Stomach smooth muscle (tissue), 2 donors: Measurements from ENCODE around the gene PECR.

Experiments used
- H3K27ac ChIP-seq: one replicate; pipeline ENCODE4 v1.7.0; 2013; ENCODE audit warnings: mild to moderate bottlenecking, low read length, inconsistent platforms
- H3K27me3 ChIP-seq, 2 donors: one replicate each; pipeline ENCODE4 v1.7.0; 2013; ENCODE audit warnings: low read length in 2 of 2; ENCODE audit not compliant: insufficient read depth in 2 of 2, control insufficient read depth in 1 of 2
- H3K36me3 ChIP-seq, 2 donors: one replicate each; pipeline ENCODE4 v1.7.0; 2013; ENCODE audit warnings: low read length in 2 of 2; ENCODE audit not compliant: control insufficient read depth in 2 of 2, insufficient read depth in 2 of 2
- H3K4me1 ChIP-seq: one replicate; pipeline ENCODE4 v1.7.0; 2013; ENCODE audit warnings: low read length; ENCODE audit not compliant: control insufficient read depth, insufficient read depth
- H3K4me3 ChIP-seq, 2 donors: one replicate each; pipeline ENCODE4 v1.7.0; 2013; ENCODE audit warnings: low read length in 2 of 2
- H3K9ac ChIP-seq, 2 donors: one replicate each; pipeline ENCODE4 v1.7.0; 2013; ENCODE audit warnings: low read length in 2 of 2, mild to moderate bottlenecking in 1 of 2
- H3K9me3 ChIP-seq, 2 donors: one replicate each; pipeline ENCODE4 v1.7.0; 2013; ENCODE audit warnings: low read length in 2 of 2; ENCODE audit not compliant: control insufficient read depth in 2 of 2
- donor health status: healthy.
- donor health status: Pancreatic carcinoma.

The PECR gene

GRCh38 chr2:216030216-216030615 lies 51.4 kb downstream of the PECR start:
- Histone ChIP-seq H3K27ac (no peak overlapping the region), H3K27me3 (no peaks in the 10 kb centered on the region), H3K4me1 (no peaks in the 10 kb centered on the region), H3K36me3 (peaks cover 0 to 3% of the 10 kb centered on the region in 2 donors), H3K4me3 (no peak overlapping the region), H3K9ac (no peak overlapping the region), H3K9me3 (no peaks in the 10 kb centered on the region)

- Histone ChIP-seq H3K27ac (no peak overlapping the region), H3K4me1 (no peaks in the 10 kb centered on the region), H3K4me3 (no peak overlapping the region), H3K9ac (no peak overlapping the region), H3K27me3 (no peaks in the 10 kb centered on the region), H3K36me3 (peaks cover 0 to 3% of the 10 kb centered on the region in 2 donors), H3K9me3 (no peaks in the 10 kb centered on the region)
These were observed 52.0 kb downstream of the PECR start for GRCh38 chr2:216029416-216030129.

GRCh38 chr2:216024779-216025336 lies 56.8 kb downstream of the PECR start:
- H3K4me1 ChIP-seq: no peaks in the 10 kb centered on the region
- peaks cover 0 to 3% of the 10 kb centered on the region in 2 donors for H3K36me3 ChIP-seq
- no peaks in the 10 kb centered on the region for H3K27me3 ChIP-seq
- H3K27ac ChIP-seq: no peak overlapping the region
- H3K4me3 ChIP-seq: no peak overlapping the region
- no peak overlapping the region for H3K9ac ChIP-seq
- no peaks in the 10 kb centered on the region for H3K9me3 ChIP-seq

- Histone ChIP-seq H3K4me3 (no peak overlapping the region), H3K9ac (no peak overlapping the region), H3K27ac (no peak overlapping the region), H3K9me3 (no peaks in the 10 kb centered on the region), H3K27me3 (no peaks in the 10 kb centered on the region), H3K36me3 (no peaks in the 10 kb centered on the region), H3K4me1 (no peaks in the 10 kb centered on the region)
These were observed 58.5 kb downstream of the PECR start for GRCh38 chr2:216023055-216023648.

- Histone ChIP-seq H3K36me3 (no peaks in the 10 kb centered on the region), H3K4me1 (no peaks in the 10 kb centered on the region), H3K27ac (no peak overlapping the region), H3K4me3 (no peak overlapping the region), H3K27me3 (no peaks in the 10 kb centered on the region), H3K9me3 (no peaks in the 10 kb centered on the region), H3K9ac (no peak overlapping the region)
These were observed 59.6 kb downstream of the PECR start for GRCh38 chr2:216021768-216022565.

GRCh38 chr2:216018709-216019108 lies 62.9 kb downstream of the PECR start:
- H3K4me3 ChIP-seq: no peak overlapping the region
- no peaks in the 10 kb centered on the region for H3K27me3 ChIP-seq
- H3K4me1 ChIP-seq: no peaks in the 10 kb centered on the region
- no peak overlapping the region for H3K9ac ChIP-seq
- H3K27ac ChIP-seq: no peak overlapping the region
- no peaks in the 10 kb centered on the region for H3K9me3 ChIP-seq
- H3K36me3 ChIP-seq: no peaks in the 10 kb centered on the region

- Histone ChIP-seq H3K4me1 (peaks cover 4% of the 10 kb centered on the region), H3K27ac (no peak overlapping the region), H3K27me3 (no peaks in the 10 kb centered on the region), H3K4me3 (no peak overlapping the region), H3K9ac (no peak overlapping the region), H3K9me3 (no peaks in the 10 kb centered on the region), H3K36me3 (no peaks in the 10 kb centered on the region)
These were observed 64.2 kb downstream of the PECR start for GRCh38 chr2:216017365-216017764.

GRCh38 chr2:216016581-216016980 lies 65.0 kb downstream of the PECR start:
- H3K36me3 ChIP-seq: no peaks in the 10 kb centered on the region
- H3K27me3 ChIP-seq: no peaks in the 10 kb centered on the region
- H3K4me3 ChIP-seq: no peak overlapping the region
- no peaks in the 10 kb centered on the region for H3K9me3 ChIP-seq
- H3K4me1 ChIP-seq: peaks cover 4% of the 10 kb centered on the region
- no peak overlapping the region for H3K9ac ChIP-seq
- no peak overlapping the region for H3K27ac ChIP-seq

- no peak overlapping the region for H3K27ac ChIP-seq
- peaks cover 4% of the 10 kb centered on the region for H3K4me1 ChIP-seq
- no peaks in the 10 kb centered on the region for H3K36me3 ChIP-seq
- no peak overlapping the region for H3K9ac ChIP-seq
- no peaks in the 10 kb centered on the region for H3K9me3 ChIP-seq
- no peaks in the 10 kb centered on the region for H3K27me3 ChIP-seq
- no peak overlapping the region for H3K4me3 ChIP-seq
These were observed 65.7 kb downstream of the PECR start for GRCh38 chr2:216015722-216016464.

GRCh38 chr2:216014986-216015385 lies 66.6 kb downstream of the PECR start:
- Histone ChIP-seq H3K27ac (no peak overlapping the region), H3K4me3 (no peak overlapping the region)

More at GRCh38 chr2:216014986-216015385, 66.6 kb downstream of the PECR start:
- no peak overlapping the region for H3K9ac ChIP-seq
- no peaks in the 10 kb centered on the region for H3K36me3 ChIP-seq
- H3K4me1 ChIP-seq: peaks cover 4% of the 10 kb centered on the region
- H3K27me3 ChIP-seq: no peaks in the 10 kb centered on the region
- H3K9me3 ChIP-seq: no peaks in the 10 kb centered on the region
